Prostate gland (tissue), 2 donors: ENCODE data around the gene HCK.

Source experiments
- POLR2A ChIP-seq: fragments of 450-650 bp; IDR thresholded peaks from one replicate; pipeline ENCODE4 v1.6.1; 2016; ENCODE audit warnings: antibody characterized with exemption, mild to moderate bottlenecking
- TF ChIP-seq, protein P1 (sequence below), 4 experiments: fragments of 200-600 bp in 2 of 4; fragments of 450-650 bp in 2 of 4; sonication (generic) in 2 of 4; IDR thresholded peaks; 1 replicate in 3 of 4; 2 replicates in 1 of 4; pipeline ENCODE4 v1.5.1; 2016 to 2019; ENCODE audit warnings: antibody characterized with exemption in 4 of 4, mild to moderate bottlenecking in 2 of 4, moderate library complexity in 2 of 4

DNA sequence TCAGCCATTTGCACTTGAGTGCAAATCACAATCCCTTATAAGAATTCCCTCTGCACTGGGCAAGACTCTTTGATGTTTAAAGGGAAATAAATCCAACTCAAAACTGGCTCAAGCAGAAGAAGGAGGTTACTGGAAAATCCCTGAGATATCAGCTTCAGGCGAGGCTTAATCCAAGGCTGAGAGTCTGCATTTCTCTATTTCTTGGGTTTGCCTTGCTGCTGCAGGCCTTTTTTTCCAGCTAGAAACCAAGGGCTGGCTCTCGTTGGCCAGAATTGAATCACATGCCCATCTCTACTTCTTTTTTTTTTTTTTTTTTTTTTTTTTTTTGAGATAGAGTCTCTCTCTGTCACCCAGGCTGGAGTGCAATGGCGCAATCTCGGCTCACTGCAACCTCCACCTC lies 11.7 kb downstream of the HCK start:
- TF ChIP-seq, protein P1, sequence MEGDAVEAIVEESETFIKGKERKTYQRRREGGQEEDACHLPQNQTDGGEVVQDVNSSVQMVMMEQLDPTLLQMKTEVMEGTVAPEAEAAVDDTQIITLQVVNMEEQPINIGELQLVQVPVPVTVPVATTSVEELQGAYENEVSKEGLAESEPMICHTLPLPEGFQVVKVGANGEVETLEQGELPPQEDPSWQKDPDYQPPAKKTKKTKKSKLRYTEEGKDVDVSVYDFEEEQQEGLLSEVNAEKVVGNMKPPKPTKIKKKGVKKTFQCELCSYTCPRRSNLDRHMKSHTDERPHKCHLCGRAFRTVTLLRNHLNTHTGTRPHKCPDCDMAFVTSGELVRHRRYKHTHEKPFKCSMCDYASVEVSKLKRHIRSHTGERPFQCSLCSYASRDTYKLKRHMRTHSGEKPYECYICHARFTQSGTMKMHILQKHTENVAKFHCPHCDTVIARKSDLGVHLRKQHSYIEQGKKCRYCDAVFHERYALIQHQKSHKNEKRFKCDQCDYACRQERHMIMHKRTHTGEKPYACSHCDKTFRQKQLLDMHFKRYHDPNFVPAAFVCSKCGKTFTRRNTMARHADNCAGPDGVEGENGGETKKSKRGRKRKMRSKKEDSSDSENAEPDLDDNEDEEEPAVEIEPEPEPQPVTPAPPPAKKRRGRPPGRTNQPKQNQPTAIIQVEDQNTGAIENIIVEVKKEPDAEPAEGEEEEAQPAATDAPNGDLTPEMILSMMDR (IDR thresholded peaks at IDR 0.05), result no peak
- no peak for TF ChIP-seq POLR2A
